ENCODE data around the gene ATG7.

Gene ATG7

DNA sequence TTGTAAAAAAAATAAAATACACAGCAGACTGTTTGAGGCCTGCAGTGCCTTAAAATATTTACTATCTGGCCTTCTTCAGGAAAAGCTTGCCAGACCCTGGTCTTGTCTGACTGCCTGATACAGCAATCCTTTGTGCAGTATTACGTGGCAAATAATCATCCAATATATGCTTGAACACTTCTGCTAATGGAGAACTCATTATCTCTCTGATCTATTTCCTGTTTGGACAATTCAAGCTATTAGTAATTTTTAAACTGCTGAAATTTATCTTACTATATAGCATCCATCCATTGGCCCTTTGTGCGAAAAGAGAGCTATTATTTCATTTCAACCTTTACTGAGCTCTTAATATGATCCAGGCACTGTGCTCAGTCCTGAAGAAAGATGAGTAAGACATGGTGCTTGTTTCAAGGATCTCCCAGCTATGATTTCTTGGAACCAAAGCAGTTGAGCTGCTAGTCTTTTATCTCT is 15.9 kb downstream of the ATG7 start:
- H3K4me2 ChIP-seq (ENCODE audit: low read depth, low read length, poor library complexity, severe bottlenecking), result peak overlapping the region; percentile 48
- no peak for TF ChIP-seq EZH2phosphoT487 (conservative IDR thresholded peaks at IDR 0.05; ENCODE audit: low read length)

DNA sequence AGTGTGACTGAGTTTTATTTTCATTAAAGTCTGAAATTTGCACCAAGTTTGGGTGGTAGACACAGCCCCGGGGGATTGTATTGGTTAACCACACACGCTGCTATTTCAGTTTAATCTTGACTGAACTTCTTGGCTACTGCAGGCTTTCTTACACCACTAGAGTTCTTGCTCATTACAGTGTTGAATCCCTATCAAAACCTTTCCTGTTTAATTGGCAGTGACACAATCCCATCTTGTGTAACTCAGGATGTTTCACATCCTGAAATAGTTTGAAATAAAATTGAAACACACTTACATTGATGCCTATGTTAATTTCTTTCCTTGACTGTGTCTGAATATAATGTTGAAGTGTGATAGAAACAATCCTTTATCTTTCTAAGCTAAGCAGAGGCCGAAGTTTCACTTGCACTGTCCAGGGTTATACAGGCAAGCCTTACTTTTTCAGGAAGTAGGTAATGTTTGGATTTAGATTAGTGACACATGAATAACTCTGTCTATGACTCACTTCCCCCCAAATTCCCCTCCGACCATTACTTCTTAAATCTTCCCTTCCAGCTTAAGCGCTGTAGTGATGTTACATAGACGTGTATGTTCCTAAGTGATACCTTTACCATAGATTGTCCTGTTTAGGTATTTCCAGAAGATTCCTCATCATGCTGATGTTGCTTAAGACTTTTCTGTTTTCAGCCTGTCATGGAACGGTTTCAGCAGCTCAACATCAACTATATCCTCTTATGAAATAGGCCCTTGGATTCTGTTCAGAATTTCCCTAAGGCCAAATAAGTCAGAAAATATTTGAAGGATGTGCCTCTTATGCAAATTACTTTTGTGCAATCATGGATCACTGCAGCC is 16.8 kb downstream of the ATG7 start:
- Histone ChIP-seq H3K4me3 (ENCODE audit: insufficient read depth, low read length, poor library complexity, severe bottlenecking) (no peak overlapping the region), H3K9me3 (ENCODE audit: insufficient read depth, low read length) (no peaks in the 10 kb centered on the region), H3F3A (ENCODE audit: insufficient read depth) (peaks cover 7% of the 10 kb centered on the region; the same call in 1 of the 2 replicates), H3K36me3 (ENCODE audit: low read length) (no peaks in the 10 kb centered on the region), H3K27me3 (ENCODE audit: low read length) (no peaks in the 10 kb centered on the region), H3K9me2 (replicated peaks; ENCODE audit: insufficient read depth, low read length) (no peaks in the 10 kb centered on the region), H3K4me2 (ENCODE audit: low read depth, low read length, poor library complexity, severe bottlenecking) (peak overlapping the region; percentile 48), H3K9ac (ENCODE audit: low read length) (no peak overlapping the region), H3K27ac (ENCODE audit: low read depth, low read length) (peak overlapping the region; percentile 24), H4K20me1 (ENCODE audit: low read depth, low read length) (no peaks in the 10 kb centered on the region), H3K79me2 (ENCODE audit: insufficient read depth, low read length) (no peaks in the 10 kb centered on the region; the same call in 1 of the 2 replicates), H2AFZ (ENCODE audit: low read depth, low read length, severe bottlenecking) (no peak overlapping the region)
- no peak for TF ChIP-seq EZH2phosphoT487 (conservative IDR thresholded peaks at IDR 0.05; ENCODE audit: low read length)
- TF ChIP-seq, protein P1, sequence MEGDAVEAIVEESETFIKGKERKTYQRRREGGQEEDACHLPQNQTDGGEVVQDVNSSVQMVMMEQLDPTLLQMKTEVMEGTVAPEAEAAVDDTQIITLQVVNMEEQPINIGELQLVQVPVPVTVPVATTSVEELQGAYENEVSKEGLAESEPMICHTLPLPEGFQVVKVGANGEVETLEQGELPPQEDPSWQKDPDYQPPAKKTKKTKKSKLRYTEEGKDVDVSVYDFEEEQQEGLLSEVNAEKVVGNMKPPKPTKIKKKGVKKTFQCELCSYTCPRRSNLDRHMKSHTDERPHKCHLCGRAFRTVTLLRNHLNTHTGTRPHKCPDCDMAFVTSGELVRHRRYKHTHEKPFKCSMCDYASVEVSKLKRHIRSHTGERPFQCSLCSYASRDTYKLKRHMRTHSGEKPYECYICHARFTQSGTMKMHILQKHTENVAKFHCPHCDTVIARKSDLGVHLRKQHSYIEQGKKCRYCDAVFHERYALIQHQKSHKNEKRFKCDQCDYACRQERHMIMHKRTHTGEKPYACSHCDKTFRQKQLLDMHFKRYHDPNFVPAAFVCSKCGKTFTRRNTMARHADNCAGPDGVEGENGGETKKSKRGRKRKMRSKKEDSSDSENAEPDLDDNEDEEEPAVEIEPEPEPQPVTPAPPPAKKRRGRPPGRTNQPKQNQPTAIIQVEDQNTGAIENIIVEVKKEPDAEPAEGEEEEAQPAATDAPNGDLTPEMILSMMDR (IDR thresholded peaks at IDR 0.05; ENCODE audit: insufficient read depth, low read length, poor library complexity, severe bottlenecking), result no peak

More for the DNA sequence above, 15.9 kb downstream of the ATG7 start:
- no peaks in the 10 kb centered on the region; the same call in 1 of the 2 replicates for H3K79me2 ChIP-seq (ENCODE audit: insufficient read depth, low read length)
- no peak overlapping the region for H3K9ac ChIP-seq (ENCODE audit: low read length)
- no peaks in the 10 kb centered on the region for H3K9me2 ChIP-seq (replicated peaks; ENCODE audit: insufficient read depth, low read length)
- H3K9me3 ChIP-seq (ENCODE audit: insufficient read depth, low read length), result no peaks in the 10 kb centered on the region
- H3K36me3 ChIP-seq (ENCODE audit: low read length), result no peaks in the 10 kb centered on the region
- H3K27ac ChIP-seq (ENCODE audit: low read depth, low read length), result peak overlapping the region; percentile 24; the same call in 1 of the 2 replicates
- no peaks in the 10 kb centered on the region for H3K27me3 ChIP-seq (ENCODE audit: low read length)
- H3K4me3 ChIP-seq (ENCODE audit: insufficient read depth, low read length, poor library complexity, severe bottlenecking), result no peak overlapping the region
- H2AFZ ChIP-seq (ENCODE audit: low read depth, low read length, severe bottlenecking), result no peak overlapping the region
- peaks cover 7% of the 10 kb centered on the region; the same call in 1 of the 2 replicates for H3F3A ChIP-seq (ENCODE audit: insufficient read depth)
- H4K20me1 ChIP-seq (ENCODE audit: low read depth, low read length), result no peaks in the 10 kb centered on the region

DNA sequence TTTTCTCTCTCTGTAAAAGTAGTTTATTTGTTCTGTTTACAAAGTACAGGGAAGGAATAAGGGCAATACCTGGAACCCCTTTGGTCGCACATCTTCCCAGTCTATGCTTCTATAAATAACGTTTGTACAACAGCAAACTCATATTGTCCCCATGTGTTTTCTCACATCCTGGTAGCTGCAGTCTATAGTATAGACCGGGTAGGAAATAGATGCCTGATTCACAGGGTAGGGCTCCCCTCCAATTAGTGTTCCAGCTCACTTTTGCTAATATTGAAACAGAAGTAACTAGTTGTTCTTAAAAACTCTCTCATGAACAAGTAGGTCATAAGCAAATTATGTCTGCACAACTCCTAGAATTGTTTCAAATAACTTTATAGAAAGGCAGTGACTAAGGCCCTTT is 17.7 kb downstream of the ATG7 start:
- no peaks in the 10 kb centered on the region for H3K9me2 ChIP-seq (replicated peaks; ENCODE audit: insufficient read depth, low read length)
- H3K79me2 ChIP-seq (ENCODE audit: insufficient read depth, low read length), result no peaks in the 10 kb centered on the region; the same call in 1 of the 2 replicates
- TF ChIP-seq, protein P1 (IDR thresholded peaks at IDR 0.05; ENCODE audit: insufficient read depth, low read length, poor library complexity, severe bottlenecking), result no peak
- TF ChIP-seq EZH2phosphoT487 (conservative IDR thresholded peaks at IDR 0.05; ENCODE audit: low read length), result no peak
- no peak overlapping the region for H3K9ac ChIP-seq (ENCODE audit: low read length)
- no peak overlapping the region for H3K4me3 ChIP-seq (ENCODE audit: insufficient read depth, low read length, poor library complexity, severe bottlenecking)
- H2AFZ ChIP-seq (ENCODE audit: low read depth, low read length, severe bottlenecking), result no peak overlapping the region
- no peaks in the 10 kb centered on the region for H3K36me3 ChIP-seq (ENCODE audit: low read length)
- H3K27ac ChIP-seq (ENCODE audit: low read depth, low read length), result no peak overlapping the region
- H4K20me1 ChIP-seq (ENCODE audit: low read depth, low read length), result no peaks in the 10 kb centered on the region
- no peaks in the 10 kb centered on the region for H3K9me3 ChIP-seq (ENCODE audit: insufficient read depth, low read length)
- H3K27me3 ChIP-seq (ENCODE audit: low read length), result no peaks in the 10 kb centered on the region
- H3K4me2 ChIP-seq (ENCODE audit: low read depth, low read length, poor library complexity, severe bottlenecking), result no peak overlapping the region
- peaks cover 7% of the 10 kb centered on the region; the same call in 1 of the 2 replicates for H3F3A ChIP-seq (ENCODE audit: insufficient read depth)

Measured in SU-DHL-6 (cell line).